Naive thymus-derived CD8-positive, alpha-beta T cell (primary cell): ENCODE results near the gene RERE. TPM values are rescaled to one million over a fixed set of nuclear protein-coding genes. Genes with fewer than 3 reads are reported as not detected.
"Not testable (repeated sequence)": the region's sequence is repeated elsewhere in the genome, so short reads cannot be mapped to it uniquely, and the experiment has no call there.

Source experiments
- ATAC-seq, 2 donors: fragments of 150-1000 bp; cut with Tn5 transposase in 1 of 2; sonication (Bioruptor Pico), chemical (Tn5 transposase) in 1 of 2; 1 replicate in 1 of 2; 2 replicates in 1 of 2; pipeline ENCODE4 v1.10.0; 2021; ENCODE audit warnings: mild to moderate bottlenecking in 2 of 2, moderate library complexity in 2 of 2
- POLR2A ChIA-PET: fragments of 350-600 bp; sonication (Branson Sonifier 250); formaldehyde crosslinking; loops from one replicate; lab custom pipeline; 2021; ENCODE audit warnings: antibody characterized with exemption; lab: Charles Lee
- DNase-seq, 10 donors: peaks; one replicate each; pipeline versions ENCODE4 v3.0.0 to v3.0.0-alpha.2; 2020 to 2022
- H3K27ac Mint-ChIP-seq, 10 donors: one replicate each; pipeline ENCODE4 v1.8.0; 2020 to 2022; ENCODE audit warnings: mild to moderate bottlenecking in 10 of 10, mixed read lengths in 10 of 10, moderate library complexity in 4 of 10, inconsistent platforms in 1 of 10
- H3K27me3 Mint-ChIP-seq, 5 donors: one replicate each; pipeline ENCODE4 v1.8.0; 2021 to 2022; ENCODE audit warnings: mixed read lengths in 5 of 5
- H3K36me3 Mint-ChIP-seq, 3 donors: one replicate each; pipeline ENCODE4 v1.8.0; 2020 to 2022; ENCODE audit warnings: mixed read lengths in 3 of 3, mild to moderate bottlenecking in 2 of 3, inconsistent platforms in 1 of 3
- H3K4me1 Mint-ChIP-seq, 4 donors: one replicate each; pipeline ENCODE4 v1.8.0; 2021 to 2022; ENCODE audit warnings: mixed read lengths in 4 of 4
- H3K4me3 Mint-ChIP-seq, 10 donors: one replicate each; pipeline ENCODE4 v1.8.0; 2020 to 2022; ENCODE audit warnings: mild to moderate bottlenecking in 10 of 10, mixed read lengths in 10 of 10, moderate library complexity in 6 of 10, inconsistent platforms in 1 of 10
- H3K9me3 Mint-ChIP-seq, 9 donors: one replicate each; pipeline ENCODE4 v1.8.0; 2020 to 2022; ENCODE audit warnings: mixed read lengths in 9 of 9, mild to moderate bottlenecking in 3 of 9, inconsistent platforms in 1 of 9, moderate library complexity in 1 of 9
- polyA plus RNA-seq, 3 donors: library from polyadenylated mRNA; unstranded; fragments of 300-500 nt; fragmentation: Illumina TruSeq; gene quantifications; one replicate each; pipeline ENCODE4 v1.2.3, GENCODE V29; 2021
- total RNA-seq, 8 experiments: library from RNA in 2 of 8; stranded (reverse) in 2 of 8; gene quantifications; one replicate each; pipeline ENCODE4 v1.2.3 and lab custom pipeline; 2021 to 2026

RERE gene
- total and polyA plus RNA-seq, 5 experiments from 2014 or later: 4.1 to 84.2 (median 8.8) TPM

DNA sequence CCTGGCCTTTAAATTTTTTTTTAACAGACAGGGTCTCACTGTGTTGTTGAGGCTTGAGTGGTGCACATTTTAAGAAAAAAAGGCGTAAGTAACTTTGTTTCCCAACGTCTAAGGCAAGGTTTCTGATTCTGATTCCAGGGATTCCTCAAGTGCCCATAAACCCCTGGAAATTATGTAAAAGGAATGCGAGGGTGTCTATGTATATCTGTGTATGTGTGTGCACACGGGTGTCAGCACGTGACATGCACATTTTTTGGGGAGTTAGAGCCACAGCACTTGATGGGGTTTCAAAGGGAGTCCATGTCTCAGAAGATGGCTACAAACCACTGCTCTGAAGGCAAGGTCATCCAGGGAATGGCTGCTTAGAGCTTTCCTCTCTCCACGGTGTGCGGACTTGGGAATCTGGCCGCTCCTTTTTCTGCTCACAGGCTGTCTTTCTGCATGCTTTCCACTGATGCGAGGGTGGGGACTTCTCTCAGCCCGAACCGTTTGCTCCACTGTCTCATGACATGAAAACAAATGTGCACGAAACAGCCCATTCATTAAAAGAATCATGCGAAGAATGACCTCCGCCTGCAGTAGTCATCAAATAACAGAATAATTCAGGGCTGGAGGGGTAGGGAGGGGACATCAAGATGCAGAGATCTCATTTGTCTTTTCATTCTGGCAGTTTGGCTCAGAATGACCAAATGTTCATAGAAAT, 18.7 kb upstream of the RERE start:
- DNase-seq: no peak
- Mint-ChIP-seq H3K4me1 (no peaks in the 10 kb centered on the region), H3K27ac (no peak overlapping the region), H3K4me3 (no peak overlapping the region), H3K9me3 (no peaks in the 10 kb centered on the region), H3K27me3 (no peaks in the 10 kb centered on the region), H3K36me3 (no peaks in the 10 kb centered on the region)
- POLR2A ChIA-PET: no interaction called here
- ATAC-seq: no peak

- H3K36me3 Mint-ChIP-seq: no peaks in the 10 kb centered on the region
- no peaks in the 10 kb centered on the region for H3K27me3 Mint-ChIP-seq
- ATAC-seq (no peak), DNase-seq (no peak)
- peak overlapping the region in 1 of 10 donors; percentile 83 for H3K27ac Mint-ChIP-seq
- H3K4me1 Mint-ChIP-seq: peaks cover 7 to 17% (median 12%) of the 10 kb centered on the region in 4 donors
- POLR2A ChIA-PET: no interaction called here
- H3K9me3 Mint-ChIP-seq: no peaks in the 10 kb centered on the region
- H3K4me3 Mint-ChIP-seq: peak overlapping the region in 1 of 10 donors; percentile 76
These were observed 13.9 kb upstream of the RERE start for GRCh38 chr1:8831340-8831739.

GRCh38 chr1:8830732-8831131, 13.3 kb upstream of the RERE start:
- Mint-ChIP-seq H3K4me3 (peak overlapping the region in 3 of 10 donors; percentile 43 to 76 (median 45)), H3K4me1 (peaks cover 7 to 17% (median 12%) of the 10 kb centered on the region in 4 donors), H3K27ac (peak overlapping the region in 4 of 10 donors; percentile 19 to 83 (median 48))
- POLR2A ChIA-PET, DNase-seq, ATAC-seq, H3K9me3 Mint-ChIP-seq, H3K36me3 Mint-ChIP-seq, H3K27me3 Mint-ChIP-seq: not testable (repeated sequence)

- DNase-seq (no peak), ATAC-seq (no peak)
- Mint-ChIP-seq H3K9me3 (no peaks in the 10 kb centered on the region), H3K27me3 (peaks cover 0 to 3% (median 0%) of the 10 kb centered on the region in 5 donors), H3K36me3 (no peaks in the 10 kb centered on the region), H3K4me1 (peaks cover 7 to 17% (median 12%) of the 10 kb centered on the region in 4 donors), H3K27ac (no peak overlapping the region), H3K4me3 (no peak overlapping the region)
- POLR2A ChIA-PET: no interaction called here
These were observed 8.6 kb upstream of the RERE start for GRCh38 chr1:8825985-8826481.

- no peak for DNase-seq
- no peaks in the 10 kb centered on the region for H3K9me3 Mint-ChIP-seq
- peak overlapping the region in 1 of 10 donors; percentile 52 for H3K27ac Mint-ChIP-seq
- H3K4me1 Mint-ChIP-seq: peaks cover under 1 to 5% (median 4%) of the 10 kb centered on the region in 4 donors
- POLR2A ChIA-PET: interaction anchor here (0.7 to 1.2 kb wide), 2 partner anchors 10 to 261 kb away, joined by 3 to 4 read pairs; no protein-coding TSS in a partner anchor
- H3K36me3 Mint-ChIP-seq: no peaks in the 10 kb centered on the region
- ATAC-seq: no peak
- H3K4me3 Mint-ChIP-seq: peak overlapping the region in 1 of 10 donors; percentile 50
- H3K27me3 Mint-ChIP-seq: peaks cover 0 to 3% (median 0%) of the 10 kb centered on the region in 5 donors
These were observed 5.8 kb upstream of the RERE start for GRCh38 chr1:8823295-8823664.

- Mint-ChIP-seq H3K4me1 (peaks cover 3 to 8% (median 7%) of the 10 kb centered on the region in 4 donors), H3K27me3 (peaks cover 0 to 3% (median 0%) of the 10 kb centered on the region in 5 donors), H3K9me3 (no peaks in the 10 kb centered on the region), H3K36me3 (no peaks in the 10 kb centered on the region), H3K27ac (no peak overlapping the region), H3K4me3 (no peak overlapping the region)
- ATAC-seq: no peak
- DNase-seq: no peak
- POLR2A ChIA-PET: interaction anchor here (0.7 to 1.2 kb wide), 2 partner anchors 10 to 434 kb away, joined by 3 read pairs; no protein-coding TSS in a partner anchor
These were observed 5.2 kb upstream of the RERE start for GRCh38 chr1:8822373-8823294.

DNA sequence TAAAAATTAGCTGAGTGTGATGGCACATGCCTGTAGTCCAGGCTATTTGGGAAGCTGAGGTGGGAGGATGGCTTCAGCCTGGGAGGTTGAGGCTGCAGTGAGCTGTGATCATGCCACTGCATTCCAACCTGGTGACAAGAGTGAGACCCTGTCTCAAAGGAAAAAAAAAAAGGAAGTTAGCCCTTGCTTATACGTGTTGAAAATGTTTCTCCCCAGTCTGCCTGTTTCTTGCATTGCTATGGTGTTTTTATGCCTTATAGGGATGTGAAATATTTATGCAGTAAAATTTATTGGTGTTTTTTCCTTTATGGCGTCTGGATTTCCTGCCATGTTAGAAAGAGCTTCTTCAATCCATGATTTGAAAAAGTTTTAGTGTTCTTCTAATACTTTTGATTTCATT, 3.6 kb upstream of the RERE start:
- Mint-ChIP-seq H3K27ac (no peak overlapping the region), H3K4me3 (no peak overlapping the region), H3K36me3 (no peaks in the 10 kb centered on the region), H3K9me3 (no peaks in the 10 kb centered on the region), H3K4me1 (peaks cover 10 to 16% (median 13%) of the 10 kb centered on the region in 4 donors), H3K27me3 (peaks cover 0 to 3% (median 0%) of the 10 kb centered on the region in 5 donors)
- no peak for ATAC-seq
- POLR2A ChIA-PET: no interaction called here
- DNase-seq: no peak

GRCh38 chr1:8818789-8819188, 1.3 kb upstream of the RERE start:
- peak overlapping the region in 7 of 10 donors; percentile 8 to 93 (median 29) for H3K4me3 Mint-ChIP-seq
- ATAC-seq, POLR2A ChIA-PET, H3K27me3 Mint-ChIP-seq, H3K9me3 Mint-ChIP-seq, DNase-seq, H3K36me3 Mint-ChIP-seq: not testable (repeated sequence)
- peaks cover 26 to 38% (median 35%) of the 10 kb centered on the region in 4 donors for H3K4me1 Mint-ChIP-seq
- H3K27ac Mint-ChIP-seq: peak overlapping the region in 7 of 10 donors; percentile 47 to 94 (median 70)

GRCh38 chr1:8818325-8818775, 910 bp upstream of the RERE start:
- peak in 1 of 10 donors; percentile 5 for DNase-seq
- no peaks in the 10 kb centered on the region for H3K9me3 Mint-ChIP-seq
- ATAC-seq: no peak
- POLR2A ChIA-PET: no interaction called here
- peak overlapping the region; percentile 82 to 96 (median 90) for H3K4me3 Mint-ChIP-seq
- H3K36me3 Mint-ChIP-seq: no peaks in the 10 kb centered on the region
- peak overlapping the region; percentile 55 to 97 (median 92) for H3K27ac Mint-ChIP-seq
- peaks cover 26 to 38% (median 36%) of the 10 kb centered on the region in 4 donors for H3K4me1 Mint-ChIP-seq
- peaks cover 0 to 3% (median 0%) of the 10 kb centered on the region in 5 donors for H3K27me3 Mint-ChIP-seq

DNA sequence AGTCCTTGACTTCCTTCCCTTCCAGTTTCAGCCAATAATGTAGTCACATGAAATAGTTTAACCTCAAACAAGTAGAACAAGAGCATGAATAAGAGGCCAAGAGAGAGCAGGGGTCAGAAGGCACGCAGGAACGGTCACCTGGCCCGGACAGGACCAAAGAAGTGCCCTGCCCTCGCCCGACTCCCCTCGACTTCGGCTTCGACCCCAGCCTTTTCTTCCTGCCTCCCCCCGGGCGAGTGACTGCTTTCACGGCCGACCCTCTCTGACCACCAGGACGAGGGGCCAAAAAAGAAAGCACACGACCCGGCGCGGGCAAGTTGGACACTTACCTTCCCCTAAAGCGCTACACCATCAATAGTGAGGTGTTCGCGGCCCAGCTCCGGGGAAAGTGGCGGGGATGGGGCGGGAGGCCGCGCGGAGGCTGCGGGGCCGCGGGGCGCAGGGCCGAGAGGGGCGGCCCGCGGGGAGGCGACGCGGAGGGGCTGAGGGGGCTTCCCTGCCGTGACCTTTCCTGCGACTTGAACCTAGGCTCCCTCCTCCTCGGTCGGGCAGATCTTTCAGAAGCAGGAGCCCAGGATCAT, 519 bp downstream of the RERE start:
- H3K27ac Mint-ChIP-seq: peak overlapping the region; percentile 90 to 98 (median 95)
- POLR2A ChIA-PET: interaction anchor here (0.6 to 1.2 kb wide), 17 partner anchors 8 to 1794 kb away, joined by 3 to 10 read pairs (median 3); partner anchors contain the start of gene ENO1
- H3K36me3 Mint-ChIP-seq: no peaks in the 10 kb centered on the region
- H3K4me1 Mint-ChIP-seq: peaks cover 28 to 44% (median 41%) of the 10 kb centered on the region in 4 donors
- H3K4me3 Mint-ChIP-seq: peak overlapping the region; percentile 87 to 98 (median 94)
- DNase-seq (peak in 5 of 10 donors; percentile 12 to 24 (median 17)), ATAC-seq (peak; percentile 40 to 42)
- H3K9me3 Mint-ChIP-seq: no peaks in the 10 kb centered on the region
- H3K27me3 Mint-ChIP-seq: peaks cover 0 to 1% (median 0%) of the 10 kb centered on the region in 5 donors

- peak overlapping the region; percentile 83 to 98 (median 94) for H3K27ac Mint-ChIP-seq
- no peak for ATAC-seq
- H3K9me3 Mint-ChIP-seq: no peaks in the 10 kb centered on the region
- POLR2A ChIA-PET: no interaction called here
- no peaks in the 10 kb centered on the region for H3K36me3 Mint-ChIP-seq
- no peak for DNase-seq
- H3K27me3 Mint-ChIP-seq: no peaks in the 10 kb centered on the region
- peak overlapping the region; percentile 87 to 98 (median 94) for H3K4me3 Mint-ChIP-seq
- H3K4me1 Mint-ChIP-seq: peaks cover 28 to 46% (median 45%) of the 10 kb centered on the region in 4 donors
These were observed 1.2 kb downstream of the RERE start for GRCh38 chr1:8816264-8816663.
